Spleen (tissue), 11 donors: Measurements from ENCODE around the gene CUBN. TPM values are rescaled to one million over a fixed set of nuclear protein-coding genes. Genes with fewer than 3 reads are reported as not detected.

Experiments used
- DNase-seq: peaks from one replicate; pipeline ENCODE4 v3.0.0-alpha.2; 2020
- H3K27ac ChIP-seq, 8 donors: fragments of 200-600 bp; sonication (generic) in 7 of 8; 1 replicate in 4 of 8; 2 replicates in 4 of 8; pipeline versions ENCODE4 v1.5.0 to v1.8.0; 2016 to 2021; ENCODE audit warnings: inconsistent platforms in 4 of 8, mild to moderate bottlenecking in 4 of 8, moderate library complexity in 1 of 8
- H3K27me3 ChIP-seq, 7 donors: fragments of 200-600 bp; sonication (generic) in 6 of 7; replicated peaks in 1 of 7; 1 replicate in 4 of 7; 2 replicates in 3 of 7; pipeline versions ENCODE4 v1.5.0 to v1.8.0; 2016 to 2021; ENCODE audit warnings: inconsistent platforms in 3 of 7, mild to moderate bottlenecking in 1 of 7
- H3K36me3 ChIP-seq, 6 donors: fragments of 200-600 bp; sonication (generic) in 5 of 6; 1 replicate in 4 of 6; 2 replicates in 2 of 6; pipeline versions ENCODE4 v1.5.0 to v1.8.0; 2016 to 2021; ENCODE audit warnings: inconsistent platforms in 2 of 6
- H3K4me1 ChIP-seq, 6 donors: fragments of 200-600 bp; sonication (generic) in 5 of 6; 1 replicate in 3 of 6; 2 replicates in 3 of 6; pipeline versions ENCODE4 v1.5.0 to v1.8.0; 2016 to 2021; ENCODE audit warnings: inconsistent platforms in 3 of 6
- H3K4me3 ChIP-seq, 8 donors: fragments of 200-600 bp; sonication (generic) in 7 of 8; 1 replicate in 4 of 8; 2 replicates in 4 of 8; pipeline versions ENCODE4 v1.5.0 to v1.8.0; 2016 to 2021; ENCODE audit warnings: inconsistent platforms in 4 of 8, mild to moderate bottlenecking in 4 of 8, moderate library complexity in 2 of 8
- H3K9me3 ChIP-seq, 8 donors: fragments of 200-600 bp; sonication (generic) in 7 of 8; 1 replicate in 4 of 8; 2 replicates in 4 of 8; pipeline versions ENCODE4 v1.5.0 to v1.8.0; 2016 to 2021; ENCODE audit warnings: inconsistent platforms in 4 of 8
- POLR2A ChIP-seq, 3 donors: fragments of 450-650 bp; IDR thresholded peaks; one replicate each; pipeline ENCODE4 v1.5.1; 2017; ENCODE audit warnings: antibody characterized with exemption in 3 of 3, mild to moderate bottlenecking in 1 of 3
- POLR2AphosphoS5 ChIP-seq, 3 donors: sonication (generic); formaldehyde crosslinking; IDR thresholded peaks; one replicate each; pipeline ENCODE4 v1.5.1; 2017; ENCODE audit warnings: antibody characterized with exemption in 3 of 3
- whole genome bisulfite sequencing, 5 donors: extraction: QIAGEN DNeasy Blood & Tissue Kit in 3 of 5; methylation state at CpG; one replicate each; pipeline versions ENCODE4 v1.1.5 to v1.1.7; 2013 to 2018; 5-methylcytosine and 5-hydroxymethylcytosine counted together
- intact Hi-C: fragments of 100-400 bp; cut with DNase I; formaldehyde crosslinking; loops from one replicate; pipeline ENCODE4 v1.15.0; 2023; ENCODE audit warnings: low total_unique reads
- polyA plus RNA-seq, 3 donors: library from polyadenylated mRNA; stranded (reverse); fragments of 200-250 nt; gene quantifications; one replicate each; pipeline ENCODE4 v1.2.1, GENCODE V29; 2013
- total RNA-seq, 7 donors: library from RNA; depleted of rRNA in 3 of 7; stranded (reverse); fragments of >200 nt in 3 of 7; fragmentation: NEBNext Ultra II Directional in 4 of 7; extraction: Animal tissue kit (Norgen Biotek cat#: 25700) in 4 of 7; gene quantifications; one replicate each; pipeline versions ENCODE4 v1.1.0 to v1.2.1, GENCODE V29; 2016 to 2021
- TF ChIP-seq, protein P1 (sequence below), 11 experiments: fragments of 200-600 bp in 7 of 11; fragments of 450-650 bp in 4 of 11; sonication (generic) in 4 of 11; IDR thresholded peaks in 8 of 11; conservative IDR thresholded peaks in 3 of 11; 1 replicate in 7 of 11; 2 replicates in 4 of 11; pipeline versions ENCODE4 v1.4.0 to v1.8.0; 2016 to 2021; ENCODE audit warnings: antibody characterized with exemption in 11 of 11, inconsistent platforms in 4 of 11, mild to moderate bottlenecking in 1 of 11
- donor health status: healthy with polysubstance abuse.
- donor health status: DM: no; HTN: no; CAD: no; lungs with moderate emphysema.
- donor health status: DM: no; HTN: no; CAD: no.
- donor health status: Bipolar disorder and iron deficiency.
- donor health status: healthy.
- donor health status: DM: no; HTN: no; CAD: no.
- donor health status: DM: yes; HTN: yes; CAD: no.

CUBN gene
- total and polyA plus RNA-seq, 10 donors, result 0.24 to 12.1 (median 5.4) TPM

DNA sequence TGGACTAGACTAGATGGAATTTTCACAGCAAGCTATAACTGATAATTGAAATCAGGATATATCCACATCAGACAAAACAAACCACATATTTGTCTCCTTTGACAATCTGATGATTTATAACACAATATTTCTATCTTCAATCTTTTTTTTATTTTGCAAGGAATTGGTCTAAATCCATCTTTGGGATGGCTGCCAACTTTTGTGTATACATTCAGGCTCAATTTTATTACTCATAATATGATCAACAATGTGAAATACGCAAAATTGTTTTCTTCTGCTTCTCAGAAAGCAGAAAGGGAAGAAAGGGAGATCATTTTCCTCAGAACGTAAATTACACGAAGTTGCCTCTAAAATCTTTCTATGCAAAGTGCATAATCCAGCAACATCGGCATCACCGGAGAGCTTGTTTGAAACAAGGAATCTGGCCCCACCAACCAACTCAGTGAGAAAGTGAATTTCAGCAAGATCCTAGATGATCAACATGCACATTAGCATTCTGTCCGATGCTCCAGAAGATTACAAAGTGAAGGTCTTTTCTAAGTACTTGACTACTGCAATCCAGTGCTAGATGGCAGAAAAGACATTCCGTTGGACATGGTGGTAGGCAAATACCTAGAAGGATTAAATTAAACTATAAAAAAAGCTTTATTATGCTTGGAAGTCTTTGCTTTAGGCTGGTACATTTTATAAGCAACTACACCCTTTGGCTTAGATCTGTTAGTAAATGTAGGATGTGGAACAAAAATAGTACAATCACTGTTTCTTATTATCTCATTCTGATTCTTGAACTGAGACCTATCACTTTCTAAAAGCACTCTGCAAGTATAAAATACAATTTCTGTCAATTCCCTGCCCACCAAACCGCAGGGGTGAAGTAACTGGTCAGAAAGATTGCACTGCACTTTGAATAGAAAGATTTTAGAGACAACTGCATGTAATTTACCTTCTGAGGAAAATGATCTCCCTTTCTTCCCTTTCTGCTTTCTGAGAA is 186.0 kb downstream of the CUBN start:
- no peak for DNase-seq
- H3K27ac ChIP-seq, result no peak overlapping the region
- TF ChIP-seq, protein P1, sequence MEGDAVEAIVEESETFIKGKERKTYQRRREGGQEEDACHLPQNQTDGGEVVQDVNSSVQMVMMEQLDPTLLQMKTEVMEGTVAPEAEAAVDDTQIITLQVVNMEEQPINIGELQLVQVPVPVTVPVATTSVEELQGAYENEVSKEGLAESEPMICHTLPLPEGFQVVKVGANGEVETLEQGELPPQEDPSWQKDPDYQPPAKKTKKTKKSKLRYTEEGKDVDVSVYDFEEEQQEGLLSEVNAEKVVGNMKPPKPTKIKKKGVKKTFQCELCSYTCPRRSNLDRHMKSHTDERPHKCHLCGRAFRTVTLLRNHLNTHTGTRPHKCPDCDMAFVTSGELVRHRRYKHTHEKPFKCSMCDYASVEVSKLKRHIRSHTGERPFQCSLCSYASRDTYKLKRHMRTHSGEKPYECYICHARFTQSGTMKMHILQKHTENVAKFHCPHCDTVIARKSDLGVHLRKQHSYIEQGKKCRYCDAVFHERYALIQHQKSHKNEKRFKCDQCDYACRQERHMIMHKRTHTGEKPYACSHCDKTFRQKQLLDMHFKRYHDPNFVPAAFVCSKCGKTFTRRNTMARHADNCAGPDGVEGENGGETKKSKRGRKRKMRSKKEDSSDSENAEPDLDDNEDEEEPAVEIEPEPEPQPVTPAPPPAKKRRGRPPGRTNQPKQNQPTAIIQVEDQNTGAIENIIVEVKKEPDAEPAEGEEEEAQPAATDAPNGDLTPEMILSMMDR (IDR thresholded peaks at IDR 0.05 in 8 of 11, conservative IDR thresholded peaks at IDR 0.05 in 3 of 11), result no peak
- TF ChIP-seq POLR2A (IDR thresholded peaks at IDR 0.05), result no peak
- H3K4me1 ChIP-seq, result no peaks in the 10 kb centered on the region
- WGBS, 5 donors, result 81 to 92% (median 90%) methylated on average over 8 of the region's 8 CpGs
- intact Hi-C loops, result no loop called here
- no peaks in the 10 kb centered on the region for H3K9me3 ChIP-seq
- H3K36me3 ChIP-seq, result no peaks in the 10 kb centered on the region
- no peaks in the 10 kb centered on the region for H3K27me3 ChIP-seq
- no peak overlapping the region for H3K4me3 ChIP-seq

DNA sequence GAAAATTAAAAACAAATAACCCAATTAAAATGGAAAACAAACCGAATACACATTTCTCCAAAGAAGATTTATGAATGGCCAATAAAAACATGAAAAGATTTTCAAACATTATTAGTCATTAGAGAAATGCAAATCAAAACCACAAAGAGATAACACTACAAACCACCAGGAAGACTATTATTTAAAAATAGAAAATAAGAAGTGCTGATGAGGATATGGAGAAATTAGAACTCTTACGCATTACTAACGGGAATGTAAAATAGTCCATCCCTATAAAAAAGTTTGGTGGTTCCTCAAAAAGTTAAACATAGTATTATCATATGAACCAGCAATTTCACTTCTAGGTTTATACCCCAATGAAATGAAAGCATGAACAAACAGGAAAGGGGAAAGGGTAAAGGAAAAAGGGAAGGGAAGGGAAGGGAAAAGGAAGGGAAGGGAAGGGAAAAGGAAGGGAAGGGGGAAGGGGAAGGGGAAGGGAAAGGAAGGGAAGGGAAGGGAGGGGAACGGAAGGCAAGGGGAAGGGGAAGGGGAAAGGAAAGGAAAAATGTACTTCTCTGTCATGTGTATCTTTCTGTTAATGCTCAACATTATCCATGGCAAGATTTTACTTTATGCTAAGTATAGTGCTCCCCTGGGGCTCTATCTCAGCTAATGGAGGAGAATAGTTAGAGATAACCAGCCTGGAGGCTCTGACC is 187.1 kb downstream of the CUBN start:
- 48 to 73% (median 66%) methylated on average over 4 of the region's 4 CpGs for WGBS, 5 donors
- no peaks in the 10 kb centered on the region for H3K4me1 ChIP-seq
- H3K4me3 ChIP-seq, result no peak overlapping the region
- H3K9me3 ChIP-seq, result no peaks in the 10 kb centered on the region
- H3K36me3 ChIP-seq, result no peaks in the 10 kb centered on the region
- TF ChIP-seq POLR2AphosphoS5 (IDR thresholded peaks at IDR 0.05) (no peak), POLR2A (IDR thresholded peaks at IDR 0.05) (no peak)
- TF ChIP-seq, protein P1 (IDR thresholded peaks at IDR 0.05 in 8 of 11, conservative IDR thresholded peaks at IDR 0.05 in 3 of 11), result no peak
- no peaks in the 10 kb centered on the region for H3K27me3 ChIP-seq
- H3K27ac ChIP-seq, result no peak overlapping the region
- DNase-seq, result no peak
- intact Hi-C loops, result no loop called here

DNA sequence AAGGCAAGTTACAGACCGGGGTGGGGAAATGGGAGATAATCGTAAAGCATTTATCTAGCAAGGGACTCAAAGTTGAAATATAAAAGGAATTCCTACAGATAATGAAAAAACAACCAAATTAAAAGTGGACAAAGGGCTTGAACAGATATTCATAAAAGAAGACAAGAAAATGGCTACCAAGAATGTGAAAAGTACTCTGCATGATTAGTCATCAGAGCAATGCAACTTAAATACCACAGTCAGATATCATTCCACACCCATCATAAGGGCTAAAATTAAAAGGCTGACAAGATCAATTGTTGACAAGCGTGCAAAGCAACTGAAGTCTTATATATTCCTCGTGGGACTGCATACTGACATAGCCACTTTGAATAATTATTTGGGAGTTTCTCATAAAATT is 187.7 kb downstream of the CUBN start:
- no peak overlapping the region for H3K4me3 ChIP-seq
- H3K9me3 ChIP-seq, result no peaks in the 10 kb centered on the region
- no peak for TF ChIP-seq POLR2A (IDR thresholded peaks at IDR 0.05)
- intact Hi-C loops, result no loop called here
- DNase-seq, result no peak
- H3K27me3 ChIP-seq, result no peaks in the 10 kb centered on the region
- no peaks in the 10 kb centered on the region for H3K36me3 ChIP-seq
- no peaks in the 10 kb centered on the region for H3K4me1 ChIP-seq
- H3K27ac ChIP-seq, result no peak overlapping the region
- WGBS, 5 donors, result 89 to 97% (median 93%) methylated on average over 4 of the region's 4 CpGs

DNA sequence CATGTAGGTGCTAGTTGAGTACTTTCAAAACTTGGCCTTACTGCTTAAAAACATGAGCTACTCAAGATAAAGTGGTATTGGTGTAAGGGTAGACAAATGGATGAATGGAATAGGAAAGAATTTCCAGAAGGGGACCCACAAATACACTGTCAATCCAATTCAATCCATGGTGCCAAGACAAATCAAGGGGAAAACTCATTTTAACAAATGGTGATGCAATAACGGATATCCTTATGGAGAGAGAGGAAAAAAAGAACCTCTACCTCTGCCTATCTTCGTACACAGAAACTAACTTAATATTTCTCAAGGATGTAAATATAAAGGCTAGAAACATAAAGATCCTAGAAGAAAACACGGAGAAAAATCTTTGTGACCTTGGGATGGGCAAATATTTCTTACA is 188.5 kb downstream of the CUBN start:
- H3K9me3 ChIP-seq, result no peaks in the 10 kb centered on the region
- DNase-seq, result no peak
- H3K4me1 ChIP-seq, result no peaks in the 10 kb centered on the region
- no peak for TF ChIP-seq POLR2AphosphoS5 (IDR thresholded peaks at IDR 0.05)
- TF ChIP-seq POLR2A (IDR thresholded peaks at IDR 0.05), result no peak
- TF ChIP-seq, protein P1 (IDR thresholded peaks at IDR 0.05 in 8 of 11, conservative IDR thresholded peaks at IDR 0.05 in 3 of 11), result no peak
- no peak overlapping the region for H3K27ac ChIP-seq
- H3K4me3 ChIP-seq, result no peak overlapping the region
- H3K36me3 ChIP-seq, result no peaks in the 10 kb centered on the region
- intact Hi-C loops, result no loop called here
- 85 to 92% (median 90%) methylated on average over 3 of the region's 3 CpGs for WGBS, 5 donors
- H3K27me3 ChIP-seq, result no peaks in the 10 kb centered on the region
